PC-9 (cell line): ENCODE data around the gene NUP85. TPM values are rescaled to one million over a fixed set of nuclear protein-coding genes. Genes with fewer than 3 reads are reported as not detected.
A peak's percentile ranks its signal among the peaks of the same experiment; 100 is the strongest.
"Not testable (repeated sequence)": the region's sequence is repeated elsewhere in the genome, so short reads cannot be mapped to it uniquely, and the experiment has no call there.

Experiments
- BruUV-seq: library from RNA; stranded (reverse); fragments of 400-500 nt; replicated peaks from 2 replicates; lab custom pipeline; 2021; lab: Mats Ljungman, UMichigan
- CTCF ChIA-PET: fragments of 300-600 bp; sonication (Branson Sonifier 250); formaldehyde crosslinking; loops from one replicate; lab custom pipeline; 2022; ENCODE audit warnings: antibody characterized with exemption; lab: Charles Lee
- POLR2A ChIA-PET: fragments of 300-600 bp; sonication (Branson Sonifier 250); formaldehyde crosslinking; loops from one replicate; lab custom pipeline; 2022; ENCODE audit warnings: antibody characterized with exemption; ENCODE audit not compliant: unreplicated experiment; lab: Charles Lee
- DNase-seq, 2 experiments: peaks; one replicate each; pipeline versions ENCODE4 v3.0.0 to v3.0.0-alpha.2; 2015 to 2022; ENCODE audit warnings: mixed read lengths in 1 of 2
- H2AFZ ChIP-seq: fragments of 200-600 bp; sonication (generic); 2 replicates; pipeline ENCODE4 v1.8.1; 2017; ENCODE audit warnings: antibody characterized with exemption
- H3F3A ChIP-seq: fragments of 200-600 bp; sonication (generic); 2 replicates; pipeline ENCODE4 v1.8.1; 2017; ENCODE audit warnings: antibody characterized with exemption, mild to moderate bottlenecking, low read depth; ENCODE audit not compliant: insufficient read depth
- H3K27ac ChIP-seq: fragments of 200-600 bp; sonication (generic); 2 replicates; pipeline ENCODE4 v1.6.1; 2016; ENCODE audit warnings: mixed run types
- H3K27me3 ChIP-seq: fragments of 200-600 bp; sonication (generic); 2 replicates; pipeline ENCODE4 v1.6.1; 2016; ENCODE audit warnings: low read depth, mixed run types; ENCODE audit not compliant: insufficient read depth
- H3K36me3 ChIP-seq: fragments of 200-600 bp; sonication (generic); 2 replicates; pipeline ENCODE4 v1.6.1; 2016; ENCODE audit warnings: low read depth, mixed run types
- H3K4me1 ChIP-seq: fragments of 200-600 bp; sonication (generic); replicated peaks from 2 replicates; pipeline ENCODE4 v1.6.1; 2016; ENCODE audit warnings: mixed run types; ENCODE audit not compliant: insufficient read depth
- H3K4me2 ChIP-seq: fragments of 200-600 bp; sonication (generic); 2 replicates; pipeline ENCODE4 v1.6.1; 2017; ENCODE audit warnings: mixed run types
- H3K4me3 ChIP-seq: fragments of 200-600 bp; sonication (generic); 2 replicates; pipeline ENCODE4 v1.6.1; 2016; ENCODE audit warnings: mixed run types
- H3K79me2 ChIP-seq: fragments of 200-600 bp; sonication (generic); 2 replicates; pipeline ENCODE4 v1.6.1; 2017; ENCODE audit warnings: low read depth, mixed run types
- H3K9me2 ChIP-seq: fragments of 200-600 bp; sonication (generic); 2 replicates; pipeline ENCODE4 v1.8.1; 2017; ENCODE audit warnings: mild to moderate bottlenecking; ENCODE audit not compliant: insufficient read depth
- H3K9me3 ChIP-seq: fragments of 200-600 bp; sonication (generic); 2 replicates; pipeline ENCODE4 v1.8.1; 2016; ENCODE audit warnings: low read depth; ENCODE audit not compliant: insufficient read depth
- H4K20me1 ChIP-seq: fragments of 200-600 bp; sonication (generic); 2 replicates; pipeline ENCODE4 v1.8.1; 2017; ENCODE audit not compliant: insufficient read depth
- CTCF ChIP-seq: fragments of 200-600 bp; sonication (generic); conservative IDR thresholded peaks from 2 replicates; pipeline ENCODE4 v1.6.1; 2017; ENCODE audit warnings: mixed run types, antibody characterized with exemption, mild to moderate bottlenecking, moderate library complexity
- EZH2 ChIP-seq: fragments of 200-600 bp; sonication (generic); IDR thresholded peaks from 2 replicates; pipeline ENCODE4 v1.8.0; 2017; ENCODE audit warnings: antibody characterized with exemption, low read depth
- intact Hi-C: fragments of 100-400 bp; cut with micrococcal nuclease; formaldehyde crosslinking; loops from one replicate; pipeline ENCODE4 v1.10.0; 2022; ENCODE audit not compliant: unreplicated experiment
- total RNA-seq: library from RNA; stranded (reverse); gene quantifications from 2 replicates; pipeline ENCODE4 v1.2.3, GENCODE V29; 2021

The NUP85 gene
- total RNA-seq, 1 experiment from 2014 or later = 73.1 TPM

GRCh38 chr17:75194879-75195278 is 10.6 kb upstream of the NUP85 start:
- H2AFZ ChIP-seq = no peak overlapping the region
- H3K79me2 ChIP-seq = no peaks in the 10 kb centered on the region
- H3K36me3 ChIP-seq = no peaks in the 10 kb centered on the region
- H3K9me2 ChIP-seq = no peaks in the 10 kb centered on the region
- ChIA-PET POLR2A (no interaction called here), CTCF (no interaction called here)
- H3K4me2 ChIP-seq = peak overlapping the region; percentile 69
- H3K27me3 ChIP-seq = no peaks in the 10 kb centered on the region
- peak overlapping the region; percentile 46 for H3K27ac ChIP-seq
- H3K9me3 ChIP-seq = no peaks in the 10 kb centered on the region
- peaks cover 30% of the 10 kb centered on the region for H3F3A ChIP-seq
- H3K4me1 ChIP-seq = peaks cover 5% of the 10 kb centered on the region
- intact Hi-C loops = no loop called here
- BruUV-seq = no TSS peak
- no peak overlapping the region; the same call in 1 of the 2 replicates for H3K4me3 ChIP-seq
- peak; percentile 23 to 88 for DNase-seq
- no peaks in the 10 kb centered on the region for H4K20me1 ChIP-seq
- TF ChIP-seq CTCF (no peak), EZH2 (no peak)

- Histone ChIP-seq H3K27me3 (no peaks in the 10 kb centered on the region), H3K27ac (peak overlapping the region; percentile 58; the same call in 1 of the 2 replicates), H3K4me1 (peaks cover 8% of the 10 kb centered on the region), H3K9me2 (no peaks in the 10 kb centered on the region), H3K36me3 (no peaks in the 10 kb centered on the region), H3K9me3 (no peaks in the 10 kb centered on the region), H2AFZ (no peak overlapping the region), H3K4me2 (no peak overlapping the region), H4K20me1 (no peaks in the 10 kb centered on the region), H3F3A (peaks cover 53% of the 10 kb centered on the region), H3K79me2 (0 out of 2 replicates have a peak, but pooled peaks cover 3% of the 10 kb centered on the region), H3K4me3 (no peak overlapping the region)
- POLR2A ChIA-PET = interaction anchor here (0.7 kb wide), 1 partner anchor 132 kb away, joined by 9 read pairs; no protein-coding TSS in a partner anchor
- intact Hi-C loops = loop anchor here (10.0 kb wide), 1 partner anchor 165 kb away; no protein-coding TSS in a partner anchor
- CTCF ChIA-PET = interaction anchor here (0.5 to 0.7 kb wide), 3 partner anchors 44 to 130 kb away, joined by 3 to 11 read pairs (median 6); no protein-coding TSS in a partner anchor
- DNase-seq = no peak
- BruUV-seq = no TSS peak
- no peak for TF ChIP-seq EZH2
- TF ChIP-seq CTCF = no peak
Measured at GRCh38 chr17:75199886-75200618, 5.4 kb upstream of the NUP85 start.

GRCh38 chr17:75205793-75206163 is 299 bp downstream of the NUP85 start:
- Histone ChIP-seq H3K4me2 (peak overlapping the region; percentile 99), H2AFZ (peak overlapping the region; percentile 97), H3K9me2 (no peaks in the 10 kb centered on the region), H3K27me3 (no peaks in the 10 kb centered on the region), H4K20me1 (no peaks in the 10 kb centered on the region; the same call in 1 of the 2 replicates), H3K36me3 (peaks cover 12% of the 10 kb centered on the region), H3K4me3 (peak overlapping the region; percentile 93), H3K9me3 (no peaks in the 10 kb centered on the region), H3K27ac (peak overlapping the region; percentile 92), H3F3A (peaks cover 26% of the 10 kb centered on the region), H3K4me1 (peaks cover 14% of the 10 kb centered on the region), H3K79me2 (peaks cover 51% of the 10 kb centered on the region)
- DNase-seq = no peak
- ChIA-PET CTCF (interaction anchor here (0.6 to 1.3 kb wide), 4 partner anchors 50 to 249 kb away, joined by 3 to 12 read pairs (median 5); no protein-coding TSS in a partner anchor), POLR2A (interaction anchor here (0.6 to 0.7 kb wide), 3 partner anchors 12 to 109 kb away, joined by 4 to 10 read pairs (median 8); no protein-coding TSS in a partner anchor)
- intact Hi-C loops = loop anchor here (10.0 kb wide), 1 partner anchor 171 kb away; no protein-coding TSS in a partner anchor
- BruUV-seq = TSS peak; percentile 50
- TF ChIP-seq EZH2 (no peak), CTCF (no peak)

GRCh38 chr17:75207050-75207407 is 1.6 kb downstream of the NUP85 start:
- POLR2A ChIA-PET, H3K27ac ChIP-seq, H3K9me2 ChIP-seq, H4K20me1 ChIP-seq, H3K27me3 ChIP-seq, DNase-seq, BruUV-seq, H3K9me3 ChIP-seq: not testable (repeated sequence)
- H3K36me3 ChIP-seq = peaks cover 18% of the 10 kb centered on the region
- H3K79me2 ChIP-seq = peaks cover 51% of the 10 kb centered on the region
- peak overlapping the region; percentile 97; the same call in 1 of the 2 replicates for H2AFZ ChIP-seq
- peaks cover 14% of the 10 kb centered on the region for H3K4me1 ChIP-seq
- intact Hi-C loops = loop anchor here (10.0 kb wide), 1 partner anchor 172 kb away; no protein-coding TSS in a partner anchor
- CTCF ChIA-PET = interaction anchor here (0.6 kb wide), 2 partner anchors 23 to 220 kb away, joined by 4 to 5 read pairs; no protein-coding TSS in a partner anchor
- peaks cover 26% of the 10 kb centered on the region for H3F3A ChIP-seq
- peak overlapping the region; percentile 93 for H3K4me3 ChIP-seq
- H3K4me2 ChIP-seq = peak overlapping the region; percentile 99
